ENCODE results near the gene PLCD1.
"Not testable (repeated sequence)": the region's sequence is repeated elsewhere in the genome, so short reads cannot be mapped to it uniquely, and the experiment has no call there.

DNA sequence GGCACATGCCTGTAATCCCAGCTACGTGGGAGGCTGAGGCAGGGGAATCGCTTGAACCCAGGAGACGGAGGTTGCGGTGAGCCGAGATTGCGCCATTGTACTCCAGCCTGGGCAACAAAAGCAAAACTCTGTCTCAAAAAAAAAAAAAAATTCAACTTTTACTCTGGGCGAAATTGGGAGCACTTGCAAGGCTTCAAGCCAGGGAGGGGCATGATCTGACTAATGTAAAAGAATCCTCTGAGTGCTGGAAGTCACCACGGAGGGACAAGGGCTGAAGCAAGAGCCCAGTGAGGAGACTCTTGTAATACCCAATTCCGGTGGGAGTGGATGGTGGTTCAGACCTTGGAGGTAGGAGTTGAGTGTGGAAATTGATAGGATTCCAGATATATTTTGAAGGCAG, 4.9 kb upstream of the PLCD1 start:
- TF ChIP-seq, protein P1, sequence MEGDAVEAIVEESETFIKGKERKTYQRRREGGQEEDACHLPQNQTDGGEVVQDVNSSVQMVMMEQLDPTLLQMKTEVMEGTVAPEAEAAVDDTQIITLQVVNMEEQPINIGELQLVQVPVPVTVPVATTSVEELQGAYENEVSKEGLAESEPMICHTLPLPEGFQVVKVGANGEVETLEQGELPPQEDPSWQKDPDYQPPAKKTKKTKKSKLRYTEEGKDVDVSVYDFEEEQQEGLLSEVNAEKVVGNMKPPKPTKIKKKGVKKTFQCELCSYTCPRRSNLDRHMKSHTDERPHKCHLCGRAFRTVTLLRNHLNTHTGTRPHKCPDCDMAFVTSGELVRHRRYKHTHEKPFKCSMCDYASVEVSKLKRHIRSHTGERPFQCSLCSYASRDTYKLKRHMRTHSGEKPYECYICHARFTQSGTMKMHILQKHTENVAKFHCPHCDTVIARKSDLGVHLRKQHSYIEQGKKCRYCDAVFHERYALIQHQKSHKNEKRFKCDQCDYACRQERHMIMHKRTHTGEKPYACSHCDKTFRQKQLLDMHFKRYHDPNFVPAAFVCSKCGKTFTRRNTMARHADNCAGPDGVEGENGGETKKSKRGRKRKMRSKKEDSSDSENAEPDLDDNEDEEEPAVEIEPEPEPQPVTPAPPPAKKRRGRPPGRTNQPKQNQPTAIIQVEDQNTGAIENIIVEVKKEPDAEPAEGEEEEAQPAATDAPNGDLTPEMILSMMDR (IDR thresholded peaks at IDR 0.05) = not testable (repeated sequence)
- TF ChIP-seq ZFX (IDR thresholded peaks at IDR 0.05; ENCODE audit: borderline replicate concordance) = not testable (repeated sequence)
